HepG2 (cell line): ENCODE measurements around the gene ESYT1. TPM values are rescaled to one million over a fixed set of nuclear protein-coding genes. Genes with fewer than 3 reads are reported as not detected.

Experiments
- ATF4 ChIP-seq, 2 experiments: fragments of 450-650 bp in 1 of 2; sonication (generic) in 1 of 2; formaldehyde crosslinking; IDR thresholded peaks; 2 replicates each; pipeline versions ENCODE4 v1.5.0 to v1.8.0; 2020 to 2022; ENCODE audit warnings: mild to moderate bottlenecking in 1 of 2, missing genetic modification reagents in 1 of 2
- CCDC6 ChIP-seq: sonication (generic); formaldehyde crosslinking; IDR thresholded peaks from 2 replicates; pipeline ENCODE4 v1.8.1; 2022; ENCODE audit warnings: mild to moderate bottlenecking, missing genetic modification reagents, moderate library complexity
- HOXA9 ChIP-seq: sonication (generic); formaldehyde crosslinking; IDR thresholded peaks from 2 replicates; pipeline ENCODE4 v1.8.1; 2022; ENCODE audit warnings: missing genetic modification reagents, mild to moderate bottlenecking, moderate library complexity, borderline replicate concordance
- KDM5A ChIP-seq: fragments of 200-600 bp; sonication (generic); IDR thresholded peaks from 2 replicates; pipeline ENCODE4 v1.7.0; 2018; ENCODE audit warnings: antibody characterized with exemption, mild to moderate bottlenecking, low read length, borderline replicate concordance
- NFE2L1 ChIP-seq: sonication (generic); formaldehyde crosslinking; IDR thresholded peaks from 2 replicates; pipeline ENCODE4 v1.4.0; 2020; ENCODE audit warnings: missing genetic modification reagents, mild to moderate bottlenecking, borderline replicate concordance
- POGZ ChIP-seq: sonication (generic); formaldehyde crosslinking; IDR thresholded peaks from 2 replicates; pipeline ENCODE4 v1.4.0; 2020; ENCODE audit warnings: mild to moderate bottlenecking, missing genetic modification reagents
- POLR2AphosphoS5 ChIP-seq: IDR thresholded peaks from 2 replicates; pipeline ENCODE4 v1.6.1; 2012; ENCODE audit warnings: low read depth, low read length
- RELA ChIP-seq: sonication (generic); formaldehyde crosslinking; IDR thresholded peaks from 2 replicates; pipeline ENCODE4 v1.4.0; 2020; ENCODE audit warnings: missing genetic modification reagents
- SIX4 ChIP-seq: sonication (generic); formaldehyde crosslinking; IDR thresholded peaks from 2 replicates; pipeline ENCODE4 v1.4.0; 2020; ENCODE audit warnings: missing genetic modification reagents
- SRF ChIP-seq: IDR thresholded peaks from 2 replicates; pipeline ENCODE4 v1.6.1; 2011; ENCODE audit warnings: mild to moderate bottlenecking, low read depth, low read length, moderate library complexity
- SRSF1 ChIP-seq: fragments of 200-400 bp; formaldehyde crosslinking; optimal IDR thresholded peaks from 2 replicates; pipeline ENCODE3; 2017; ENCODE audit warnings: mild to moderate bottlenecking, low read depth, low read length, moderate library complexity
- ZBTB1 ChIP-seq: sonication (generic); formaldehyde crosslinking; IDR thresholded peaks from 2 replicates; pipeline ENCODE4 v1.4.0; 2020; ENCODE audit warnings: missing genetic modification reagents, borderline replicate concordance
- ZBTB4 ChIP-seq: sonication (generic); formaldehyde crosslinking; IDR thresholded peaks from 2 replicates; pipeline ENCODE4 v1.4.0; 2020; ENCODE audit warnings: missing genetic modification reagents, mild to moderate bottlenecking, borderline replicate concordance
- ZFP36 ChIP-seq: fragments of 150-350 bp; IDR thresholded peaks from 2 replicates; pipeline ENCODE4 v1.6.1; 2018; ENCODE audit warnings: borderline replicate concordance, low read length, low read depth; ENCODE audit not compliant: partially characterized antibody
- ZNF329 ChIP-seq: sonication (generic); formaldehyde crosslinking; IDR thresholded peaks from 2 replicates; pipeline ENCODE4 v1.9.0; 2021; ENCODE audit warnings: low read depth, mild to moderate bottlenecking, missing genetic modification reagents
- ZNF33A ChIP-seq: sonication (generic); formaldehyde crosslinking; IDR thresholded peaks from 2 replicates; pipeline ENCODE4 v1.5.1; 2020; ENCODE audit warnings: missing genetic modification reagents, mild to moderate bottlenecking, moderate library complexity, borderline replicate concordance
- ZNF367 ChIP-seq: sonication (generic); formaldehyde crosslinking; IDR thresholded peaks from 2 replicates; pipeline ENCODE4 v1.4.0; 2020; ENCODE audit warnings: missing genetic modification reagents, borderline replicate concordance
- ZNF660 ChIP-seq: sonication (generic); formaldehyde crosslinking; IDR thresholded peaks from 2 replicates; pipeline ENCODE4 v1.5.1; 2020; ENCODE audit warnings: mild to moderate bottlenecking, low read depth, missing genetic modification reagents, borderline replicate concordance
- ZNF777 ChIP-seq: sonication (generic); formaldehyde crosslinking; IDR thresholded peaks from 2 replicates; pipeline ENCODE4 v1.4.0; 2020; ENCODE audit warnings: missing genetic modification reagents
- polyA plus RNA-seq, 8 experiments: library from polyadenylated mRNA; depleted of rRNA in 3 of 8; stranded (reverse) in 7 of 8; unstranded in 1 of 8; fragments of >200 nt; fragmentation: Illumina TruSeq in 4 of 8; extraction: Trizol in 4 of 8; gene quantifications; 2 replicates each; pipeline versions ENCODE4 v1.2.1 to v1.2.3, GENCODE V29; 2011 to 2016; ENCODE audit warnings: low read depth in 4 of 8, missing spikeins in 1 of 8, mixed read lengths in 1 of 8; ENCODE audit not compliant: insufficient read depth in 1 of 8
- total RNA-seq, 5 experiments: library from RNA; depleted of rRNA; stranded (reverse); fragments of >200 nt; fragmentation: Illumina TruSeq; extraction: Trizol; gene quantifications; 2 replicates each; pipeline ENCODE4 v1.2.3, GENCODE V29; 2016; ENCODE audit warnings: low read depth in 1 of 5
- TF ChIP-seq, protein P1 (sequence below): sonication (generic); formaldehyde crosslinking; conservative IDR thresholded peaks from 2 replicates; pipeline ENCODE4 v1.5.0; 2020; ENCODE audit warnings: missing genetic modification reagents
- TF ChIP-seq, protein P2 (sequence below): sonication (generic); formaldehyde crosslinking; IDR thresholded peaks from 2 replicates; pipeline ENCODE4 v1.8.1; 2022; ENCODE audit warnings: mild to moderate bottlenecking, missing genetic modification reagents
- TF ChIP-seq, protein P3 (sequence below): sonication (generic); formaldehyde crosslinking; IDR thresholded peaks from 2 replicates; pipeline ENCODE4 v1.8.0; 2022; ENCODE audit warnings: missing genetic modification reagents, mild to moderate bottlenecking, borderline replicate concordance

The ESYT1 gene
- total and polyA plus RNA-seq, 2 of the 13 experiments (the other 11 are each of a cell fraction or from before 2014, with no cell fraction given): 66.9 to 71.0 TPM

GRCh38 chr12:56152132-56152755, 24.2 kb downstream of the ESYT1 start, which contains the start of gene MYL6B (continued):
- TF ChIP-seq ZBTB4 (CRISPR knock-in tag): no peak
- TF ChIP-seq CCDC6 (CRISPR knock-in tag): no peak
- TF ChIP-seq, protein P1, sequence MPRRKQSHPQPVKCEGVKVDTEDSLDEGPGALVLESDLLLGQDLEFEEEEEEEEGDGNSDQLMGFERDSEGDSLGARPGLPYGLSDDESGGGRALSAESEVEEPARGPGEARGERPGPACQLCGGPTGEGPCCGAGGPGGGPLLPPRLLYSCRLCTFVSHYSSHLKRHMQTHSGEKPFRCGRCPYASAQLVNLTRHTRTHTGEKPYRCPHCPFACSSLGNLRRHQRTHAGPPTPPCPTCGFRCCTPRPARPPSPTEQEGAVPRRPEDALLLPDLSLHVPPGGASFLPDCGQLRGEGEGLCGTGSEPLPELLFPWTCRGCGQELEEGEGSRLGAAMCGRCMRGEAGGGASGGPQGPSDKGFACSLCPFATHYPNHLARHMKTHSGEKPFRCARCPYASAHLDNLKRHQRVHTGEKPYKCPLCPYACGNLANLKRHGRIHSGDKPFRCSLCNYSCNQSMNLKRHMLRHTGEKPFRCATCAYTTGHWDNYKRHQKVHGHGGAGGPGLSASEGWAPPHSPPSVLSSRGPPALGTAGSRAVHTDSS (CRISPR knock-in tag): no peak
- TF ChIP-seq POGZ (CRISPR knock-in tag): peak; percentile 49
- TF ChIP-seq ZNF367: no peak
- no peak for TF ChIP-seq RELA (CRISPR knock-in tag)
- TF ChIP-seq HOXA9 (CRISPR knock-in tag): no peak
- TF ChIP-seq ZNF33A (CRISPR knock-in tag): no peak
- no peak for TF ChIP-seq ZBTB1
- TF ChIP-seq SIX4 (CRISPR knock-in tag): no peak
- TF ChIP-seq ZNF329 (CRISPR knock-in tag): no peak
- no peak for TF ChIP-seq ZFP36
- TF ChIP-seq, protein P2, sequence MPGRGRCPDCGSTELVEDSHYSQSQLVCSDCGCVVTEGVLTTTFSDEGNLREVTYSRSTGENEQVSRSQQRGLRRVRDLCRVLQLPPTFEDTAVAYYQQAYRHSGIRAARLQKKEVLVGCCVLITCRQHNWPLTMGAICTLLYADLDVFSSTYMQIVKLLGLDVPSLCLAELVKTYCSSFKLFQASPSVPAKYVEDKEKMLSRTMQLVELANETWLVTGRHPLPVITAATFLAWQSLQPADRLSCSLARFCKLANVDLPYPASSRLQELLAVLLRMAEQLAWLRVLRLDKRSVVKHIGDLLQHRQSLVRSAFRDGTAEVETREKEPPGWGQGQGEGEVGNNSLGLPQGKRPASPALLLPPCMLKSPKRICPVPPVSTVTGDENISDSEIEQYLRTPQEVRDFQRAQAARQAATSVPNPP (CRISPR knock-in tag): no peak
- TF ChIP-seq SRF: 0 out of 2 replicates have a peak, but pooled peaks have one; percentile 34
- peak in 1 of 2 experiments; percentile 5; a peak in 1 of 4 replicates for TF ChIP-seq ATF4 (CRISPR knock-in tag; IDR thresholded peaks at IDR 0.05)
- TF ChIP-seq ZNF660 (CRISPR knock-in tag): no peak
- TF ChIP-seq ZNF777 (CRISPR knock-in tag): no peak
- TF ChIP-seq, protein P3, sequence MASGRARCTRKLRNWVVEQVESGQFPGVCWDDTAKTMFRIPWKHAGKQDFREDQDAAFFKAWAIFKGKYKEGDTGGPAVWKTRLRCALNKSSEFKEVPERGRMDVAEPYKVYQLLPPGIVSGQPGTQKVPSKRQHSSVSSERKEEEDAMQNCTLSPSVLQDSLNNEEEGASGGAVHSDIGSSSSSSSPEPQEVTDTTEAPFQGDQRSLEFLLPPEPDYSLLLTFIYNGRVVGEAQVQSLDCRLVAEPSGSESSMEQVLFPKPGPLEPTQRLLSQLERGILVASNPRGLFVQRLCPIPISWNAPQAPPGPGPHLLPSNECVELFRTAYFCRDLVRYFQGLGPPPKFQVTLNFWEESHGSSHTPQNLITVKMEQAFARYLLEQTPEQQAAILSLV (CRISPR knock-in tag): no peak
- peak; percentile 62 for TF ChIP-seq SRSF1
- no peak for TF ChIP-seq NFE2L1 (CRISPR knock-in tag)
- peak; percentile 82; the same call in 1 of the 2 replicates for TF ChIP-seq POLR2AphosphoS5
- TF ChIP-seq KDM5A: peak; percentile 69; the same call in 1 of the 2 replicates
